Hematopoietic multipotent progenitor cell treated with erythropoietin and hydrocortisone succinate and interleukin-3 and kit ligand, for 15 days (in vitro differentiated cells): ENCODE results near the gene IFT57.
"Not testable (repeated sequence)": the region's sequence is repeated elsewhere in the genome, so short reads cannot be mapped to it uniquely, and the experiment has no call there.

ENCODE experiments used
- DNase-seq: peaks from one replicate; pipeline ENCODE4 v3.0.0-alpha.2; 2015; ENCODE audit warnings: low spot score

IFT57 gene

GRCh38 chr3:108221911-108222852, at the start of gene IFT57:
IFT57 (minus strand) TSS chr3:108222424; CDS start chr3:108222322, 102 bp downstream.
- peak; percentile 96 for DNase-seq

- no peak for DNase-seq
Measured at GRCh38 chr3:108271626-108272025, 49.4 kb upstream of the IFT57 start.

GRCh38 chr3:108268235-108268634, 46.0 kb upstream of the IFT57 start:
- DNase-seq = not testable (repeated sequence)

- not testable (repeated sequence) for DNase-seq
Measured at GRCh38 chr3:108264534-108265298, 42.5 kb upstream of the IFT57 start.

- DNase-seq = no peak
Measured at GRCh38 chr3:108255131-108255530, 32.9 kb upstream of the IFT57 start.

DNA sequence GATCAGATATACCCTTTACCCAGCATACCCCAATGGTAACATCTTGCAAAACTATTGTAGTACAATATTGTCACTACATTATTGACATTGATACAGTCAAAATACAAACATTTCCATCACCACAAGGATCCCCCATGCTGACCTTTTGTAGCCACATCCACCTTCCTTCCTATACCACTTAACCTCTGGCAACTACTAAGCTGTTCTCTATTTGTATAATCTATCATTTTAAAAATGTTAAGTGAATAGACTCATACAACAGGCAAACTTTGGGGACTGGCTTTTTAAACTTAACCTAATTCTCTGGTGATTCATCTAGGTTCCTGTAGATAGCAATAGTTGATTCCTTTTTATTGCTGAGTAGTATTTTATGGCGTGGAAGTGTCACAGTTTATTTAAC, 29.6 kb upstream of the IFT57 start:
- DNase-seq = no peak

DNA sequence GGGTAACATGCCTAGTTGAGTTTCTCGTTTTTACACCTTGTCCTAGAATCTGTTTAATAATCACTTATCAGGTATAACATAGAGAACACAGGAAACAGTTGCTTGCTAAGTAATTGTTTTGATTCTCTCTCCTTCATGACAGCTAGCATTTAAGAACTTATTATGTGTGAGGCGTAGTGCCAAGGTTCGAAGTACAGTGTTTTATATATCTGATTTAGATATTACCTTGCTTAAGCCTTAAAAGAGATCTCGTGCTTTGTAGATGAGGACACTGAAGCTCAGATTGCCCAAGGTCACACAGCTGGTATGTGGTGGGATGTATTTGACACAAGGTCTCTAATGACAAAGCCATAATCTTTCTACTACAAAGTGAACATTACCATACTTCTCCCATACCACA, 29.0 kb upstream of the IFT57 start:
- DNase-seq = no peak

DNA sequence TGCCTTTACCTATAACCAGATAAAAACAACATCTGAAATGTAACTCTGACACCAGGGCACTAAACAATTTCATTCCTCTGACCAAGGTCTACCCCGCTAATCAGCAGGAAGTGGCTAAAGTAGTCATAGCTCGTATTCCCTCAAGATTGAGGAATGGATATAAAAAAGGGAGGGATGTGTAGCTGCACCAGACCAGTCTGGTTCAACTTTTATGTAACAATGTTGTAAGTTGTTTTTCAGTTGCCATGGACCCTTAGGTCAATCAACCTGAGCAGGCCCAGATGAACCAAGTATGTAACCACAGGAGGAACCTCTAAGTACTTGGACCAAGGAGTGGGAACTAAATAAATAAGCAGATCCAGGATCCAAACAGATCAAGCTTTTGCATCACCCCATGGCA, 28.4 kb upstream of the IFT57 start:
- no peak for DNase-seq

DNA sequence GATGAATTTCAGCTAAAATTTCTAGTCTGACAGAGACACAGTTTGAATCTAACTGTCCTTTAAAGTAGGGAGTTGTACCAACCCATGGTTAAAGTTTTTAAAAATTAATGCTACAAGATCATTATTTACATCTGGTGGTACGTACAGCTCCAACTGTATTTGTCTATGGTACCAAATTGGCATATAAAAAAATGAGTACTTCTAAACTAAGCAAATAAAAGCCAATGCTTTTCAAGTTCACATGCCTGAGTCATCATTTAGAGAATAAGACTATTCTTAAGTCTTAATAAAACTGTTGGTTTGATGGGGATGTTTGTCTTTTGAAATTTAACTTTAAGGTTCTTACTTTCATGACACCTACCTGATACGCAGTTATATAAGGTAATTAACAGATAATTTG, 21.0 kb upstream of the IFT57 start:
- no peak for DNase-seq

DNA sequence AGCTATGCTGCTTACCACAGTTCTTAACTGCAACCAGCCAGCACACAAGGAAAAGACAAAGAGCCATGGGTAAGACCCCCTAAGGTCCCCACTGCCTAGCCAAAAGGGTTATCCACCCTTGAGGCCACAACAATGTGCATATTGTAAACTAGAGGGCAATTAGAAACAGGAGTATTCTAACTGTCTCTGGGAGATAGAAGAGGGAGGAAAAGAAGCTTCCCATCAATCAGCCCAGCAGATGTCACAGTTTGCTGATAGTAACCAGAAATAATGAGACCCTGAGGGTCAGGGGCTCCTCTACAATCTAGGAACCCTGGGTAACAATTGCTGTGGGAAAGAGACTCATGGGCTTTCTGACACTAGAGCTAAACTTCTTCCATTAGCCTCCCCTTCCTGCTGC, 20.6 kb upstream of the IFT57 start:
- no peak for DNase-seq

GRCh38 chr3:108241721-108242120, 19.5 kb upstream of the IFT57 start:
- no peak for DNase-seq

- DNase-seq = no peak
Measured at GRCh38 chr3:108241146-108241545, 18.9 kb upstream of the IFT57 start.

- no peak for DNase-seq
Measured at GRCh38 chr3:108239082-108239481, 16.9 kb upstream of the IFT57 start.

GRCh38 chr3:108235290-108235689, 13.1 kb upstream of the IFT57 start:
- no peak for DNase-seq

- no peak for DNase-seq
Measured at GRCh38 chr3:108234387-108234957, 12.2 kb upstream of the IFT57 start.

DNA sequence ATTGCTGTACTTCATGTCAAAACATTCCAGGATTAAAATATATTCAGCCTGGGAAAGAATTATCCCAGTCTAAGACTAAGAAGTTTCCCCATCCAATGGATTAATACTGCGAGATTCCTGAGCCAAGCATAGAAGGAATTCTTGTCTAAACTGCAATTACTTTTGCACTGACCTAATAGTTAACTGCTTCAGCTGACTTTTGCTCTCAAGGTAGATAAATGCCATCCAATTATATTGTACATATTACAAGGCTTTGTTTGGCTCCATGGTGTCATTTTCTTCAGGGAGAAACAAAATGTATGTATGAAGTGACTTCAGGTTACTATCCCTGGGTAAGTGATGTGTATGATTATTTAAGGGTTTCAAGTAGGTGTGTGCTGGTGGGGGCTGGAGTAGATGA, 6.1 kb upstream of the IFT57 start:
- DNase-seq = no peak

- no peak for DNase-seq
Measured at GRCh38 chr3:108227131-108227530, 4.9 kb upstream of the IFT57 start.

DNA sequence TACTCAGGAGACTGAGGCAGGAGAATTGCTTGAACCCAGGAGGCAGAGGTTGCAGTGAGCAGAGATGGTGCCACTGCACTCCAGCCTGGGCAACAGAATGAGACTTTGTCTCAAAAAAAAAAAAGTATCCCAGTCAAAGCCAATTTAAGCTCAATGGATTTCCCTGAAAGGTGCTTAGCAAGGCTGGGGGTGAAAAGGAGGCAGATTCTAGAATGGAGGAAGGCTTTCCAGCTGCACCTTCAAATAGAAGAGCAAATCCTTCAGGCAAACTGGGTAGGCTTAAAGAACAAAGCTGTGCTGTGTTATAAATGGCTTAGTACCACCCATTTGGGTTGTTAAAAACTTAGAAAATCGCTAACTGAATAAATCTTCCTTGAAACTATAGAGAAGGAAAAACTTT, 3.0 kb upstream of the IFT57 start:
- no peak for DNase-seq

DNA sequence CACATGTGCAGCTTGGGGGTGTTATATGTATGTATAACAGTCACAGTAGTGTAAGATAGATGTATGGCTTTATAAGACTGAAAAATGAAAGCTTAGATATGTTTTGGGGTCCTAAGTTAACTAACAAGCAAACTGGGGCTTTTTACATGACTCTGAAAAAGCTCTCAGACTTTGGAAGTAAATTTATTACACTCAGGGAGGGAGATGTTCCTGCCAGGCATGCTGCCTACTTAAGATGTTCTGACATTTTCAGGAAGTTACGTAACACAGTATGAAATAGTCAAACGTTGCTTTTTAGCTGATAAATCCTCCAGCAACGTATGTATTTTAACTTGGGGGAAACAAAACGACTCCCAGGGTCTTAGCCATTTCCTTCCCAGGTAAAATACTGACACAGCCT, 1.7 kb upstream of the IFT57 start:
- DNase-seq = peak; percentile 20

DNA sequence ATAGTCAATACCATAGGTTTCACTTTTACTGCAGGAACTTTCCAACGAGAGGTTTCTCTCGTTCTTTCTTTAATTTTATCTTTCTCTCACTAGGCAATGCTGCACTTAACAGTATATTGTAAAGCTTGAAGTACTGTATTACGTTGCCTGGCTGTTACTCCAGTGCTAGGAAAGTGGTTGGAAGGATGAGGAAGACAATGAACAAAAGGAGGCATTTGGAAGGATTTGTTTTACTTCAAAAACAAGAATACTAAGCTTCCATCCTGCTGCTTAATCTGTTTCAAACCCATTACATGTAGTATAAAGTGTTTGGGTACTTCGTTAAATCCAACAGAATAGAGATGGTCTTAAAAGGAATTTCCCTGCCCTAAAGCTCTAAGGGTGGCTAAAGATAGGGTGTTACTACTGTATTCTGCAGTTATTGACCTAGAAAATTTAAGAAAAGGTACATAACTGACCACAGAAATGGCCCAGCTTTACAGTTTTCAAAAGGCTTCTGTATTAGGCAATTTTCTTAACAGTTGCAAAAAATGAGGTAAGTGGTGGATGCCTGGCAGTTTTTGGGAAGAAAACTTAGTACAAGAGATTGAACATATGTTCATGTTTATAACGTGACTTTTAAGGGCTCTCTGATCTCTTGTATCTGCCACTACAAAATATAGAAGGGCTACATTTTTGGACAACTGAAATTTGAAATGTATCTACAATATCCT, 785 bp upstream of the IFT57 start:
- no peak for DNase-seq

DNA sequence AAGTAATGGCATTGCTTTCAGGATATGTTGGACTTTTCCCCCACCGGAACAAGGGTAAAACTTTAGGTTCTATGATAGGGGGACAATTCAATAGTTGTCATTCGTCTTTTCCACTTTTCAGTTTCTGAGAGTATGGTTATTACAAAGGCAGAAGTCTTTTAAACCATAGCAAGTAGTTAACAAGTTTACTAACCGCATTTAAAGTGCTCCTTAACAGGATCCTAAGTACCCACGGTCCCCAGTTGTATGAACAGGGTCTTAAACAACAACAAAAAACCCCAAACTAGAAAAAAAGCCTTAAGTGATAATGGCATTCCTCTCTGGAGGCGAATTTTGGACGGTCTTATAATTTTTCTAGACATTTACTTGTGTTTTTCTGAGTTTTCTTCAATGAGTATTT, 831 bp downstream of the IFT57 start:
- peak; percentile 7 for DNase-seq

DNA sequence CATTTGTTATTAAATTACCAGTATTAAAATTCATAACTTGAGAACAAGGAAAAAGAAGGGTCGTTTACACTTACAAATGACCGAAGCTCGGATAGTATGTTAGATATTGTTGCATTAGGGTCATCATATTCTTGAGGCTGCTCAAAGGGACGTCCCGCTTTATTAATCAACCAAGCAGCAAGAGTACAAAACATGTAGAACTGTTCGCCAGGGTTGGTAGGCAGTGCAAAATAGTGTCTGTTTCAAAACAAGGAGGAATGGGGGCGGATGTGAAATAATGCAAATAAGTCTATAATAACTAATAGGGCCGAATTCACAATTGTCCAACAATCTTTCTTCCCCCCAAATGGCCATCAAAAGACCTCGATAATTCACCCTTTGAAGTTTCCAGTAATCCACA, 2.9 kb downstream of the IFT57 start:
- no peak for DNase-seq
